CD4-positive, alpha-beta T cell treated with Interleukin-10 for 1 hour (primary cell): ENCODE results near the gene TNFAIP6.

Source experiments
- DNase-seq: peaks from one replicate; pipeline ENCODE4 v3.0.0-alpha.2; 2020

Gene TNFAIP6

GRCh38 chr2:151423760-151424159 is 66.4 kb downstream of the TNFAIP6 start:
- DNase-seq: peak; percentile 54
